ENCODE results near the gene CCDC187. TPM values are rescaled to one million over a fixed set of nuclear protein-coding genes. Genes with fewer than 3 reads are reported as not detected.

CCDC187 gene
- total RNA-seq, 1 donor, result not detected

DNA sequence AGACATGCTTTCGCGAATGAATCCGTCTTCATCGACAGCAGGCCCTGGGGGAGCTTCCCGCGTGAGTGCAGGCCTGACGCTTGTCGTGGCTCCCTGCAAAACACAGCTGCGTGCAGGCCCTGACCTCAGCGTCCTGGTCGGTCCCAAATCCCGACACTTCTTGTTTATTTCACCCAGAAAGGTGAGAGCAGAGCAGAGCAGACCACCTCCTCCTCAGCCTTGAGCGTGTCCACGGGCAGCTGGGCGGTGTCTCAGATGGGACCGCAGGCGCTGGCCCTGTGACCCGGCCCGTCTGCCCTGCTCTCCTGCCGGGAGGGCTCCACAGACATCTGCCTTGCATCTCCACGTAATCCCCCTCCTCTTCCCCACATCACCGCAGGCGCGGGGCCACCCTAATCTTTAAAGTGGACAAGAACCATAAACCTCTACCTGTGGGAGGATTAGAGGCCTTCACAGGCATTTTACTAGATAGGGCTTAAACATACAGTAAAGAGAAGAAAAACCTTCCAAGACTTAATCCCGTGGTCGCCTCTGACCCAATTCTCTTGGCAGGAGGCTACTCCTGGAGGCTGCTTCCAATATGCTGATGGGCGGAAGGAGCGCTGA, 91.4 kb downstream of the CCDC187 start:
- H3K27me3 ChIP-seq (ENCODE audit: insufficient read depth, low read length), result no peaks in the 10 kb centered on the region
- H3K9me3 ChIP-seq (ENCODE audit: low read depth, low read length), result no peaks in the 10 kb centered on the region
- H3K36me3 ChIP-seq (ENCODE audit: insufficient read depth, low read length), result peaks cover 24% of the 10 kb centered on the region
- no peak overlapping the region for H3K27ac ChIP-seq (ENCODE audit: low read depth, low read length)
- no peak overlapping the region for H3K4me3 ChIP-seq (ENCODE audit: insufficient read depth, low read length)
- peaks cover 4% of the 10 kb centered on the region for H4K20me1 ChIP-seq (ENCODE audit: insufficient read depth, low read length)
- TF ChIP-seq, protein P1, sequence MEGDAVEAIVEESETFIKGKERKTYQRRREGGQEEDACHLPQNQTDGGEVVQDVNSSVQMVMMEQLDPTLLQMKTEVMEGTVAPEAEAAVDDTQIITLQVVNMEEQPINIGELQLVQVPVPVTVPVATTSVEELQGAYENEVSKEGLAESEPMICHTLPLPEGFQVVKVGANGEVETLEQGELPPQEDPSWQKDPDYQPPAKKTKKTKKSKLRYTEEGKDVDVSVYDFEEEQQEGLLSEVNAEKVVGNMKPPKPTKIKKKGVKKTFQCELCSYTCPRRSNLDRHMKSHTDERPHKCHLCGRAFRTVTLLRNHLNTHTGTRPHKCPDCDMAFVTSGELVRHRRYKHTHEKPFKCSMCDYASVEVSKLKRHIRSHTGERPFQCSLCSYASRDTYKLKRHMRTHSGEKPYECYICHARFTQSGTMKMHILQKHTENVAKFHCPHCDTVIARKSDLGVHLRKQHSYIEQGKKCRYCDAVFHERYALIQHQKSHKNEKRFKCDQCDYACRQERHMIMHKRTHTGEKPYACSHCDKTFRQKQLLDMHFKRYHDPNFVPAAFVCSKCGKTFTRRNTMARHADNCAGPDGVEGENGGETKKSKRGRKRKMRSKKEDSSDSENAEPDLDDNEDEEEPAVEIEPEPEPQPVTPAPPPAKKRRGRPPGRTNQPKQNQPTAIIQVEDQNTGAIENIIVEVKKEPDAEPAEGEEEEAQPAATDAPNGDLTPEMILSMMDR (IDR thresholded peaks at IDR 0.05; ENCODE audit: extremely low read depth, low read depth, low read length), result no peak
- H3K4me2 ChIP-seq (ENCODE audit: insufficient read depth, low read length), result no peak overlapping the region
- no peak for DNase-seq (ENCODE audit: insufficient read length, low spot score, missing footprints)
- H2AFZ ChIP-seq (ENCODE audit: low read length), result no peak overlapping the region
- H3K79me2 ChIP-seq (ENCODE audit: insufficient read depth, low read length), result no peaks in the 10 kb centered on the region
- no peaks in the 10 kb centered on the region for H3K4me1 ChIP-seq (ENCODE audit: insufficient read depth, low read length)

DNA sequence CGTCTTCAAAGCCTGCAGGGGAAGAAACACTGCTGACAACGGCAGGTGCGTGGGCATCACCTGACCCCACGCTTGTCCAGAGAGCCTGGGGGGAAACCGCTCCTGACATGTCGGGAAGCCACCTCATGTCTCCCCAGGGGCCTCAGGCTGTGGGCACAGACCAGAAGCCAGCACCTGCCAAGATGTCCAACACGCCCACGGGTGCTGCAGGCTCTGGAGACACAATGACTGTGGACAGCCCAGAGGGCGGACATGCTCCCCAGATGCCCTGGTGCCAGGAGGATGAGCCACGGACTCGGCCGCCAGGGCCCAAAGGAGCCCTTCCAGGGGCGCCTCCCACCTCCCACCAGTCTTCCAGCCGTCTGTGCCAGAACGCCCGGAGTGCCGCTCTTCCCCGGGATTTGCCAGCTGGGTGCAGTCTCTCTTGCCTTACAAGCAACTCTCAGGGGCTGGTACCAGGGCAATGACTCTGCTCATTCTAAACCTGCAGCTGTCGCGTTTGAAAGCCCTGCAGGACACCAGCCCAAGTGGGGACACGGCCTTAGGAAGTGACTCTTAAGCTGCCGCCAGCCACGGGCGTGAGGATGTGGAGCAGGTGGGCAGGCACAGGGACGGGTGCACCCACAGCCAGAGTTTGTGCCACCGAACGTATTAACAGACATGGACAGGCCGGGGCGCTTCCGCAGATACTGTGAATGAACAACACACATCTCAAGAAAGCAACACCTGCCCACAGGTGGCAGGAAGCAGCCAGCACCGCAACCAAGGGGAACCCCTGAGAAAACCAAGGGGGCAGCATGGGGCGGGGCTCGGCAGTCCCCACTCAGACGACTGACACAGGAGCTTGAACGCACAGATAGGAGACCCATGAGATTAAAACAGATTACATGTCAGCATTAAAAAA, 92.2 kb downstream of the CCDC187 start:
- Histone ChIP-seq H3K36me3 (ENCODE audit: insufficient read depth, low read length) (peaks cover 24% of the 10 kb centered on the region), H3K27ac (ENCODE audit: low read depth, low read length) (no peak overlapping the region), H3K9me3 (ENCODE audit: low read depth, low read length) (no peaks in the 10 kb centered on the region), H3K4me1 (ENCODE audit: insufficient read depth, low read length) (no peaks in the 10 kb centered on the region), H3K27me3 (ENCODE audit: insufficient read depth, low read length) (no peaks in the 10 kb centered on the region), H3K4me2 (ENCODE audit: insufficient read depth, low read length) (no peak overlapping the region), H4K20me1 (ENCODE audit: insufficient read depth, low read length) (peaks cover 10% of the 10 kb centered on the region), H3K79me2 (ENCODE audit: insufficient read depth, low read length) (no peaks in the 10 kb centered on the region), H2AFZ (ENCODE audit: low read length) (no peak overlapping the region), H3K4me3 (ENCODE audit: insufficient read depth, low read length) (no peak overlapping the region)
- TF ChIP-seq, protein P1 (IDR thresholded peaks at IDR 0.05; ENCODE audit: extremely low read depth, low read depth, low read length), result no peak
- DNase-seq (ENCODE audit: insufficient read length, low spot score, missing footprints), result no peak

DNA sequence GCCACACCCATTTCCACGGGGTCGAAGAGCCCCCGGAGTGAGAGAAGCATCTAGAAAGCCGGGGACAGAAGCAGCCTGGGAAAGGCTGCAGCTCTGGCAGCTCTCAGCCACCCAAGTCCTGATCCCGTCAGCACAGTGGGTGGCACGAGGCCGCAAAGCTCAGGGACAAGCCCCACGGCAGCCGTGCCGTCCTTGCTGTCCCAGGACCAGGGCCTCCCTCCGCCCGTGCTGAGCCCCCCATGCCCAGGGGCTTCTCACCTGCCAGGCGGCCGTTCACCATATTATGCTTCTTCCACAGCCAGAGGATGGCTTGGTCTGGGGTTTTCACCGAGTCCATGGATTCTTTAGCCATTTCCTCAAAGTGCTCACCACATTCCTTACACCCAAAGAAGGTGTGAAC, 92.9 kb downstream of the CCDC187 start:
- no peak overlapping the region for H3K4me3 ChIP-seq (ENCODE audit: insufficient read depth, low read length)
- peaks cover 21% of the 10 kb centered on the region for H3K36me3 ChIP-seq (ENCODE audit: insufficient read depth, low read length)
- no peaks in the 10 kb centered on the region for H3K27me3 ChIP-seq (ENCODE audit: insufficient read depth, low read length)
- H2AFZ ChIP-seq (ENCODE audit: low read length), result no peak overlapping the region
- no peaks in the 10 kb centered on the region for H3K79me2 ChIP-seq (ENCODE audit: insufficient read depth, low read length)
- no peaks in the 10 kb centered on the region for H3K9me3 ChIP-seq (ENCODE audit: low read depth, low read length)
- peaks cover 14% of the 10 kb centered on the region for H4K20me1 ChIP-seq (ENCODE audit: insufficient read depth, low read length)
- H3K27ac ChIP-seq (ENCODE audit: low read depth, low read length), result no peak overlapping the region
- TF ChIP-seq, protein P1 (IDR thresholded peaks at IDR 0.05; ENCODE audit: extremely low read depth, low read depth, low read length), result no peak
- H3K4me1 ChIP-seq (ENCODE audit: insufficient read depth, low read length), result no peaks in the 10 kb centered on the region
- no peak for DNase-seq (ENCODE audit: insufficient read length, low spot score, missing footprints)
- H3K4me2 ChIP-seq (ENCODE audit: insufficient read depth, low read length), result no peak overlapping the region

DNA sequence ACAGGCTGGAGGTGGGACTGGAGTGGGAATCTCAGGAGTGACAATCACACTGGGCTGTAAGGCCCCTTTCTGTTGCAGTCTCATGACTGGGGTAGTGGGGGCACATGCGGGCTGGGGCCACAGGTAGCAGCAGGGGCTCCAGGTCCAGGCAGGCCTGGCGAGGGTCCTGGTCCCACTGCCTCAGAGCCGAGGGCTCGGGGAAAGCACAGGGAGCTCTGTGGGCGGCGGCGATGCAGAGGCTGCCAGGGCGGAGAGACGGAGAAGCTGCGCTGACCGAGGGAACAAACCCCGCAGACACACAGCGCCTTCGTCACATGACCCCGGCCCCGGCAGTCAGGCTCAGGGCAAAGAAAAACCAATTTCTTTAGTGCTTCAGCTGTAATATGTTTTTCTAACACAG, 93.6 kb downstream of the CCDC187 start:
- Histone ChIP-seq H3K4me3 (ENCODE audit: insufficient read depth, low read length) (no peak overlapping the region), H3K27ac (ENCODE audit: low read depth, low read length) (no peak overlapping the region), H3K27me3 (ENCODE audit: insufficient read depth, low read length) (no peaks in the 10 kb centered on the region), H3K36me3 (ENCODE audit: insufficient read depth, low read length) (peaks cover 15% of the 10 kb centered on the region), H3K4me2 (ENCODE audit: insufficient read depth, low read length) (no peak overlapping the region), H3K9me3 (ENCODE audit: low read depth, low read length) (no peaks in the 10 kb centered on the region), H2AFZ (ENCODE audit: low read length) (no peak overlapping the region), H3K79me2 (ENCODE audit: insufficient read depth, low read length) (no peaks in the 10 kb centered on the region), H3K4me1 (ENCODE audit: insufficient read depth, low read length) (no peaks in the 10 kb centered on the region), H4K20me1 (ENCODE audit: insufficient read depth, low read length) (peaks cover 21% of the 10 kb centered on the region)
- DNase-seq (ENCODE audit: insufficient read length, low spot score, missing footprints), result no peak
- TF ChIP-seq, protein P1 (IDR thresholded peaks at IDR 0.05; ENCODE audit: extremely low read depth, low read depth, low read length), result no peak

Data from osteoblast (primary cell).